HepG2 (cell line): ENCODE results near the gene SCML1. TPM values are rescaled to one million over a fixed set of nuclear protein-coding genes. Genes with fewer than 3 reads are reported as not detected.

Experiments used
- BCL3 ChIP-seq: sonication (generic); formaldehyde crosslinking; IDR thresholded peaks from 2 replicates; pipeline ENCODE4 v1.5.1; 2020; ENCODE audit warnings: mild to moderate bottlenecking, missing genetic modification reagents, moderate library complexity
- BHLHE40 ChIP-seq: IDR thresholded peaks from 2 replicates; pipeline ENCODE4 v1.6.1; 2011; ENCODE audit warnings: low read length, improper control_type of control experiment
- HDAC2 ChIP-seq: sonication (generic); formaldehyde crosslinking; IDR thresholded peaks from 2 replicates; pipeline ENCODE4 v1.4.0; 2020; ENCODE audit warnings: missing genetic modification reagents
- HOXD1 ChIP-seq: sonication (generic); formaldehyde crosslinking; IDR thresholded peaks from 2 replicates; pipeline ENCODE4 v1.5.0; 2020; ENCODE audit warnings: missing genetic modification reagents
- MEIS2 ChIP-seq: sonication (generic); formaldehyde crosslinking; IDR thresholded peaks from 2 replicates; pipeline ENCODE4 v1.9.0; 2021; ENCODE audit warnings: mild to moderate bottlenecking, missing genetic modification reagents
- MXD1 ChIP-seq: sonication (generic); formaldehyde crosslinking; IDR thresholded peaks from 2 replicates; pipeline ENCODE4 v1.4.0; 2020; ENCODE audit warnings: mild to moderate bottlenecking, missing genetic modification reagents
- MXD3 ChIP-seq: IDR thresholded peaks from 2 replicates; pipeline ENCODE4 v1.6.1; 2016; ENCODE audit warnings: mild to moderate bottlenecking, missing biosample characterization, missing genetic modification reagents
- NR3C1 ChIP-seq: sonication (generic); formaldehyde crosslinking; IDR thresholded peaks from 2 replicates; pipeline ENCODE4 v1.4.0; 2020; ENCODE audit warnings: missing genetic modification reagents
- PHF8 ChIP-seq: sonication (generic); formaldehyde crosslinking; IDR thresholded peaks from 2 replicates; pipeline ENCODE4 v1.5.0; 2020; ENCODE audit warnings: missing genetic modification reagents
- PLRG1 ChIP-seq: fragments of 450-650 bp; conservative IDR thresholded peaks from 2 replicates; pipeline ENCODE4 v1.6.1; 2016
- RAD21 ChIP-seq: fragments of 450-650 bp; formaldehyde crosslinking; IDR thresholded peaks from 2 replicates; pipeline ENCODE4 v1.5.0; 2020; ENCODE audit warnings: mild to moderate bottlenecking
- REXO4 ChIP-seq: sonication (generic); formaldehyde crosslinking; IDR thresholded peaks from 2 replicates; pipeline ENCODE4 v1.8.0; 2022; ENCODE audit warnings: missing genetic modification reagents, mild to moderate bottlenecking, borderline replicate concordance
- RXRB ChIP-seq: IDR thresholded peaks from 2 replicates; pipeline ENCODE4 v1.6.1; 2016; ENCODE audit warnings: borderline replicate concordance, missing genetic modification reagents, missing compliant biosample characterization
- TAF1 ChIP-seq: sonication (generic); formaldehyde crosslinking; IDR thresholded peaks from 2 replicates; pipeline ENCODE4 v1.4.0; 2020; ENCODE audit warnings: missing genetic modification reagents
- TBX2 ChIP-seq: sonication (generic); formaldehyde crosslinking; IDR thresholded peaks from 2 replicates; pipeline ENCODE4 v1.5.0; 2020; ENCODE audit warnings: missing genetic modification reagents, mild to moderate bottlenecking, borderline replicate concordance
- TFDP1 ChIP-seq: IDR thresholded peaks from 2 replicates; pipeline ENCODE4 v1.6.1; 2016; ENCODE audit warnings: missing compliant biosample characterization, missing genetic modification reagents, borderline replicate concordance
- TFDP2 ChIP-seq: sonication (generic); formaldehyde crosslinking; IDR thresholded peaks from 2 replicates; pipeline ENCODE4 v1.4.0; 2020; ENCODE audit warnings: missing genetic modification reagents
- ZBTB1 ChIP-seq: sonication (generic); formaldehyde crosslinking; IDR thresholded peaks from 2 replicates; pipeline ENCODE4 v1.4.0; 2020; ENCODE audit warnings: missing genetic modification reagents, borderline replicate concordance
- ZBTB7B ChIP-seq: sonication (generic); formaldehyde crosslinking; IDR thresholded peaks from 2 replicates; pipeline ENCODE4 v1.4.0; 2020; ENCODE audit warnings: missing genetic modification reagents
- ZNF430 ChIP-seq: sonication (generic); formaldehyde crosslinking; IDR thresholded peaks from 2 replicates; pipeline ENCODE4 v1.9.0; 2021; ENCODE audit warnings: mild to moderate bottlenecking, missing genetic modification reagents
- ZNF549 ChIP-seq: sonication (generic); formaldehyde crosslinking; IDR thresholded peaks from 2 replicates; pipeline ENCODE4 v1.5.0; 2020; ENCODE audit warnings: missing genetic modification reagents
- ZNF562 ChIP-seq: sonication (generic); formaldehyde crosslinking; IDR thresholded peaks from 2 replicates; pipeline ENCODE4 v1.8.0; 2022; ENCODE audit warnings: missing genetic modification reagents, borderline replicate concordance
- ZNF674 ChIP-seq: sonication (generic); formaldehyde crosslinking; IDR thresholded peaks from 2 replicates; pipeline ENCODE4 v1.5.0; 2020; ENCODE audit warnings: low read depth, mild to moderate bottlenecking, missing genetic modification reagents
- ZNF761 ChIP-seq: sonication (generic); formaldehyde crosslinking; conservative IDR thresholded peaks from 2 replicates; pipeline ENCODE4 v1.4.0; 2020; ENCODE audit warnings: mild to moderate bottlenecking, missing genetic modification reagents
- polyA plus RNA-seq, 8 experiments: library from polyadenylated mRNA; depleted of rRNA in 3 of 8; stranded (reverse) in 7 of 8; unstranded in 1 of 8; fragments of >200 nt; fragmentation: Illumina TruSeq in 4 of 8; extraction: Trizol in 4 of 8; gene quantifications; 2 replicates each; pipeline versions ENCODE4 v1.2.1 to v1.2.3, GENCODE V29; 2011 to 2016; ENCODE audit warnings: low read depth in 4 of 8, missing spikeins in 1 of 8, mixed read lengths in 1 of 8; ENCODE audit not compliant: insufficient read depth in 1 of 8
- total RNA-seq, 5 experiments: library from RNA; depleted of rRNA; stranded (reverse); fragments of >200 nt; fragmentation: Illumina TruSeq; extraction: Trizol; gene quantifications; 2 replicates each; pipeline ENCODE4 v1.2.3, GENCODE V29; 2016; ENCODE audit warnings: low read depth in 1 of 5

The SCML1 gene
- total and polyA plus RNA-seq, 2 of the 13 experiments (the other 11 are each of a cell fraction or from before 2014, with no cell fraction given) = 24.2 to 129 TPM

- no peak for TF ChIP-seq PLRG1
- TF ChIP-seq ZBTB7B = no peak
- no peak for TF ChIP-seq ZNF674 (CRISPR knock-in tag)
- no peak for TF ChIP-seq REXO4 (CRISPR knock-in tag)
- TF ChIP-seq MXD1 = no peak
- peak; percentile 27 for TF ChIP-seq PHF8 (CRISPR knock-in tag)
- TF ChIP-seq TFDP2 (CRISPR knock-in tag) = peak; percentile 44; the same call in 1 of the 2 replicates
- TF ChIP-seq HOXD1 (CRISPR knock-in tag) = no peak
- TF ChIP-seq NR3C1 (CRISPR knock-in tag) = no peak
- no peak for TF ChIP-seq ZNF562 (CRISPR knock-in tag)
- no peak for TF ChIP-seq BHLHE40
- TF ChIP-seq MEIS2 (CRISPR knock-in tag) = no peak
- TF ChIP-seq MXD3 (CRISPR knock-in tag) = 0 out of 2 replicates have a peak, but pooled peaks have one; percentile 40
- TF ChIP-seq HDAC2 (CRISPR knock-in tag) = no peak
- TF ChIP-seq TBX2 (CRISPR knock-in tag) = no peak
- TF ChIP-seq ZBTB1 (CRISPR knock-in tag) = no peak
- no peak for TF ChIP-seq RXRB (CRISPR knock-in tag)
- no peak for TF ChIP-seq ZNF549 (CRISPR knock-in tag)
- no peak for TF ChIP-seq BCL3 (CRISPR knock-in tag)
- TF ChIP-seq ZNF430 (CRISPR knock-in tag) = peak; percentile 32; the same call in 1 of the 2 replicates
- peak; percentile 32; the same call in 1 of the 2 replicates for TF ChIP-seq TAF1 (CRISPR knock-in tag)
- no peak for TF ChIP-seq RAD21 (CRISPR knock-in tag)
- peak; percentile 70; the same call in 1 of the 2 replicates for TF ChIP-seq TFDP1
- no peak for TF ChIP-seq ZNF761 (CRISPR knock-in tag)
Measured at GRCh38 chrX:17737986-17738713, 857 bp downstream of the SCML1 start (continued).
